HepG2 (cell line): Measurements from ENCODE around the gene HSPA1L. TPM values are rescaled to one million over a fixed set of nuclear protein-coding genes. Genes with fewer than 3 reads are reported as not detected.

ENCODE experiments used
- BCL6 ChIP-seq: IDR thresholded peaks from 2 replicates; pipeline ENCODE4 v1.6.1; 2016; ENCODE audit warnings: missing genetic modification reagents, missing compliant biosample characterization
- BRD4 ChIP-seq: sonication (generic); formaldehyde crosslinking; IDR thresholded peaks from 2 replicates; pipeline ENCODE4 v1.4.0; 2020; ENCODE audit warnings: missing genetic modification reagents
- CREM ChIP-seq, 2 experiments: sonication (generic) in 1 of 2; formaldehyde crosslinking in 1 of 2; IDR thresholded peaks; 2 replicates each; pipeline versions ENCODE4 v1.4.0 to v1.6.1; 2016 to 2020; ENCODE audit warnings: antibody characterized with exemption in 1 of 2, mild to moderate bottlenecking in 1 of 2, missing genetic modification reagents in 1 of 2
- ELF3 ChIP-seq: IDR thresholded peaks from 2 replicates; pipeline ENCODE4 v1.6.1; 2016; ENCODE audit warnings: missing genetic modification reagents, missing compliant biosample characterization
- GLI4 ChIP-seq: sonication (generic); formaldehyde crosslinking; IDR thresholded peaks from 2 replicates; pipeline ENCODE4 v1.5.1; 2020; ENCODE audit warnings: missing genetic modification reagents, mild to moderate bottlenecking, moderate library complexity, borderline replicate concordance
- HNRNPL ChIP-seq: fragments of 200-400 bp; formaldehyde crosslinking; IDR thresholded peaks from 2 replicates; pipeline ENCODE4 v1.6.1; 2017; ENCODE audit warnings: mild to moderate bottlenecking, low read depth, low read length
- HOXD1 ChIP-seq: sonication (generic); formaldehyde crosslinking; IDR thresholded peaks from 2 replicates; pipeline ENCODE4 v1.5.0; 2020; ENCODE audit warnings: missing genetic modification reagents
- IRF2 ChIP-seq: IDR thresholded peaks from 2 replicates; pipeline ENCODE4 v1.6.1; 2018; ENCODE audit warnings: missing genetic modification reagents, missing compliant biosample characterization
- KDM1A ChIP-seq: IDR thresholded peaks from 2 replicates; pipeline ENCODE4 v1.6.1; 2016; ENCODE audit warnings: missing compliant biosample characterization
- NCOA2 ChIP-seq: sonication (generic); formaldehyde crosslinking; IDR thresholded peaks from 2 replicates; pipeline ENCODE4 v1.8.0; 2022; ENCODE audit warnings: inconsistent platforms
- RNF2 ChIP-seq: fragments of 450-650 bp; conservative IDR thresholded peaks from 2 replicates; pipeline ENCODE4 v1.6.1; 2016; ENCODE audit warnings: low read depth
- SOX13 ChIP-seq, 3 experiments: fragments of 450-650 bp in 1 of 3; sonication (generic) in 1 of 3; formaldehyde crosslinking in 1 of 3; IDR thresholded peaks in 2 of 3; conservative IDR thresholded peaks in 1 of 3; 2 replicates each; pipeline versions ENCODE4 v1.5.0 to v1.6.1; 2016 to 2020; ENCODE audit warnings: antibody characterized with exemption in 1 of 3, mild to moderate bottlenecking in 1 of 3, missing compliant biosample characterization in 1 of 3, missing genetic modification reagents in 1 of 3, moderate library complexity in 1 of 3
- TP53 ChIP-seq: sonication (generic); formaldehyde crosslinking; conservative IDR thresholded peaks from 2 replicates; pipeline ENCODE4 v1.4.0; 2020; ENCODE audit warnings: missing genetic modification reagents
- ZKSCAN5 ChIP-seq: sonication (generic); formaldehyde crosslinking; IDR thresholded peaks from 2 replicates; pipeline ENCODE4 v1.5.1; 2020; ENCODE audit warnings: mild to moderate bottlenecking, missing genetic modification reagents
- ZMYM2 ChIP-seq: sonication (generic); formaldehyde crosslinking; IDR thresholded peaks from 2 replicates; pipeline ENCODE4 v1.8.0; 2022; ENCODE audit warnings: mild to moderate bottlenecking, missing genetic modification reagents
- ZNF468 ChIP-seq: sonication (generic); formaldehyde crosslinking; IDR thresholded peaks from 2 replicates; pipeline ENCODE4 v1.8.0; 2022; ENCODE audit warnings: mild to moderate bottlenecking, moderate library complexity, missing genetic modification reagents
- polyA plus RNA-seq, 8 experiments: library from polyadenylated mRNA; depleted of rRNA in 3 of 8; stranded (reverse) in 7 of 8; unstranded in 1 of 8; fragments of >200 nt; fragmentation: Illumina TruSeq in 4 of 8; extraction: Trizol in 4 of 8; gene quantifications; 2 replicates each; pipeline versions ENCODE4 v1.2.1 to v1.2.3, GENCODE V29; 2011 to 2016; ENCODE audit warnings: low read depth in 4 of 8, missing spikeins in 1 of 8, mixed read lengths in 1 of 8; ENCODE audit not compliant: insufficient read depth in 1 of 8
- total RNA-seq, 5 experiments: library from RNA; depleted of rRNA; stranded (reverse); fragments of >200 nt; fragmentation: Illumina TruSeq; extraction: Trizol; gene quantifications; 2 replicates each; pipeline ENCODE4 v1.2.3, GENCODE V29; 2016; ENCODE audit warnings: low read depth in 1 of 5
- TF ChIP-seq, protein P1 (sequence below): sonication (generic); formaldehyde crosslinking; IDR thresholded peaks from 2 replicates; pipeline ENCODE4 v1.4.0; 2020; ENCODE audit warnings: mild to moderate bottlenecking, missing genetic modification reagents
- TF ChIP-seq, protein P2 (sequence below): IDR thresholded peaks from 2 replicates; pipeline ENCODE4 v1.6.1; 2012; ENCODE audit warnings: low read depth, low read length, improper control_type of control experiment

Gene HSPA1L
- total and polyA plus RNA-seq, 2 of the 13 experiments (the other 11 are each of a cell fraction or from before 2014, with no cell fraction given) = 0.55 to 1.0 TPM

DNA sequence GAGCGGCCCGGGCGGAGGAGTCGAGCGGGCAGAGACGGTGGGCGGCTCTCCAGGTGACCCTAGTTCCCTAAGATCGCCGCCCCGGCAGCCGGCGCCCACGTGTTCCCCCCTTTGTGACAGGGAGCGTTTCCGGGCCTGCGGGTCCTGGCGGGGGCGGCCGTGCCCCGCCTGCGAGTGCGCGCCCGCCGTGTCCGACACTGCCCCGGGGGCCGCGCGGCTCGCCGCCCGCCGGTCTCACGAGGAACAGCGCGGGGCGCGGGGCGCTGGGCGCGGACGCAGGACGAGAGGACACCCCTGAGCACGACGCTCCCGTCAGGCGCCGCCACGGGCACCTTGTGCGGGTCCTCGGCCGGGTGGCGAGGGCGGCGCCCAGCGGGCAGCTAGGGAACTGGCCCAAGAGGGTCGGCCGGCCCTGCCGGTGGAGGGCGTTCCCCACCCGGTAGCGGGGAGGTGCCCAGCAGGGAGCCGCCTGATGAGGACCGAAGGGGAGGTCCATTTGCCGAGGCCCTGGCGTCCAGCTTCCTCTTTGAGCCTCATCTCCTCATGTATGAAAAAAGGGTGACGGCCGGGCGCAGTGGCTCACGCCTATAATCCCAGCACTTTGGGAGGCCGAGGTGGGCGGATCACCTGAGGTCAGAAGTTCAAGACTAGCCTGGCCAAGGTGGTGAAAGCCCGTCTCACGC is 19.3 kb downstream of the HSPA1L start, which contains the start of gene VARS1 (continued):
- TF ChIP-seq, protein P1, sequence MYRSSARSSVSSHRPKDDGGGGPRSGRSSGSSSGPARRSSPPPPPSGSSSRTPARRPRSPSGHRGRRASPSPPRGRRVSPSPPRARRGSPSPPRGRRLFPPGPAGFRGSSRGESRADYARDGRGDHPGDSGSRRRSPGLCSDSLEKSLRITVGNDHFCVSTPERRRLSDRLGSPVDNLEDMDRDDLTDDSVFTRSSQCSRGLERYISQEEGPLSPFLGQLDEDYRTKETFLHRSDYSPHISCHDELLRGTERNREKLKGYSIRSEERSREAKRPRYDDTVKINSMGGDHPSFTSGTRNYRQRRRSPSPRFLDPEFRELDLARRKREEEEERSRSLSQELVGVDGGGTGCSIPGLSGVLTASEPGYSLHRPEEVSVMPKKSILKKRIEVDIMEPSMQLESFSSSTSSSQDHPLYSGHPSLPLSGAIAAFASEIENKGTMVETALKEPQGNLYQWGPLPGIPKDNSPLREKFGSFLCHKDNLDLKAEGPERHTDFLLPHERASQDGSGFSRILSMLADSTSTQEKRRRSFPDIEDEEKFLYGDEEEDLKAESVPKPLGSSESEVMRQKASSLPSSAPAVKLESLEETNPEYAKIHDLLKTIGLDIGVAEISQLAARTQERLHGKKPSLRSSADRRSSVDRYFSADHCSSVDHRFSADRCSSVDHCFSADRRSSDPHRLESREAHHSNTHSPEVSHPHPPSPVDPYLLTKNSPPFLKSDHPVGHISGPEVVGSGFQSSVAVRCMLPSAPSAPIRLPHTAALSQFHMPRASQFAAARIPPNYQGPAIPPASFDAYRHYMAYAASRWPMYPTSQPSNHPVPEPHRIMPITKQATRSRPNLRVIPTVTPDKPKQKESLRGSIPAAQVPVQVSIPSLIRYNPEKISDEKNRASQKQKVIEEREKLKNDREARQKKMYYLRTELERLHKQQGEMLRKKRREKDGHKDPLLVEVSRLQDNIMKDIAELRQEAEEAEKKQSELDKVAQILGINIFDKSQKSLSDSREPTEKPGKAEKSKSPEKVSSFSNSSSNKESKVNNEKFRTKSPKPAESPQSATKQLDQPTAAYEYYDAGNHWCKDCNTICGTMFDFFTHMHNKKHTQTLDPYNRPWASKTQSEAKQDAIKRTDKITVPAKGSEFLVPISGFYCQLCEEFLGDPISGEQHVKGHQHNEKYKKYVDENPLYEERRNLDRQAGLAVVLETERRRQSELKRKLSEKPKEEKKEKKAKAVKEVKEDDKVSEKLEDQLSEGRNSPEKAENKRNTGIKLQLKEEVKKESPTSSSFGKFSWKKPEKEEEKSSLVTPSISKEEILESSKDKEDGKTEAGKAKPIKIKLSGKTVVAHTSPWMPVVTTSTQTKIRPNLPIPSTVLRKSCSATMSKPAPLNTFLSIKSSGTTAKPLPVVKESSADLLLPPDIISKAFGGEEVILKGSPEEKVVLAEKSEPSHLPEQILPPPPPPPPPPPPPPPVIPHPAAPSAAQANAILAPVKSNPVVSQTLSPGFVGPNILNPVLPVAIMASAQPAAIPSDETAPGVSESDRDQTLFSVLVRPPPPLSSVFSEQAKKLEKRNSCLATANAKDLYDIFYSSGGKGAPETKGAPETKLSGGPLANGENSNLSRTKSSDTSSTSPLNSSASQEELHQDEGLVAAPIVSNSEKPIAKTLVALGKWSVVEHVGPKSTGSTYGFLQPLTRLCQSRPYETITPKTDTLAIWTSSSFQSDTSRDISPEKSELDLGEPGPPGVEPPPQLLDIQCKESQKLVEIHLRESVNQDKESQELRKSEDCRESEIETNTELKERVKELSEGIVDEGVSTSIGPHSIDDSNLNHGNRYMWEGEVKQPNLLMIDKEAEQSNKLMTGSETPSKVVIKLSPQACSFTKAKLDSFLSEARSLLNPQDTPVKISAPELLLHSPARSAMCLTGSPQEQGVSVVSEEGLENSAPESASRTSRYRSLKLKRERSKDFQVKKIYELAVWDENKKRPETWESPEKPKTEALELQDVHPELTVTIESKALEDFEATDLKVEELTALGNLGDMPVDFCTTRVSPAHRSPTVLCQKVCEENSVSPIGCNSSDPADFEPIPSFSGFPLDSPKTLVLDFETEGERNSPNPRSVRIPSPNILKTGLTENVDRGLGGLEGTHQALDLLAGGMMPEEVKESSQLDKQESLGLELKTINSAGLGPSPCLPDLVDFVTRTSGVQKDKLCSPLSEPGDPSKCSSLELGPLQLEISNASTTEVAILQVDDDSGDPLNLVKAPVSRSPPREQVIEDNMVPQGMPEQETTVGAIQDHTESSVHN (CRISPR knock-in tag) = no peak
- TF ChIP-seq, protein P2, sequence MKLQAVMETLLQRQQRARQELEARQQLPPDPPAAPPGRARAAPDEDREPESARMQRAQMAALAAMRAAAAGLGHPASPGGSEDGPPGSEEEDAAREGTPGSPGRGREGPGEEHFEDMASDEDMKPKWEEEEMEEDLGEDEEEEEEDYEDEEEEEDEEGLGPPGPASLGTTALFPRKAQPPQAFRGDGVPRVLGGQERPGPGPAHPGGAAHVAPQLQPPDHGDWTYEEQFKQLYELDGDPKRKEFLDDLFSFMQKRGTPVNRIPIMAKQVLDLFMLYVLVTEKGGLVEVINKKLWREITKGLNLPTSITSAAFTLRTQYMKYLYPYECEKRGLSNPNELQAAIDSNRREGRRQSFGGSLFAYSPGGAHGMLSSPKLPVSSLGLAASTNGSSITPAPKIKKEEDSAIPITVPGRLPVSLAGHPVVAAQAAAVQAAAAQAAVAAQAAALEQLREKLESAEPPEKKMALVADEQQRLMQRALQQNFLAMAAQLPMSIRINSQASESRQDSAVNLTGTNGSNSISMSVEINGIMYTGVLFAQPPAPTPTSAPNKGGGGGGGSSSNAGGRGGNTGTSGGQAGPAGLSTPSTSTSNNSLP = peak; percentile 45; the same call in 1 of the 2 replicates
- no peak for TF ChIP-seq KDM1A (CRISPR knock-in tag)
- peak; percentile 17; the same call in 1 of the 2 replicates for TF ChIP-seq BCL6 (CRISPR knock-in tag)
- no peak for TF ChIP-seq GLI4
- TF ChIP-seq HOXD1 = peak; percentile 78
- peak; percentile 82; the same call in 1 of the 2 replicates for TF ChIP-seq ZNF468 (CRISPR knock-in tag)
- TF ChIP-seq HNRNPL = no peak
- no peak for TF ChIP-seq SOX13 (IDR thresholded peaks at IDR 0.05)
- peak in 1 of 2 experiments; percentile 34; a peak in 2 of 4 replicates for TF ChIP-seq SOX13 (CRISPR knock-in tag; conservative IDR thresholded peaks at IDR 0.05 in 1 of 2, IDR thresholded peaks at IDR 0.05 in 1 of 2)
- no peak for TF ChIP-seq CREM (IDR thresholded peaks at IDR 0.05)
- no peak for TF ChIP-seq CREM (CRISPR knock-in tag; IDR thresholded peaks at IDR 0.05)
- no peak; the same call in 1 of the 2 replicates for TF ChIP-seq BRD4 (CRISPR knock-in tag)
- TF ChIP-seq RNF2 = peak; percentile 92
- peak; percentile 93 for TF ChIP-seq ZMYM2 (CRISPR knock-in tag)
- TF ChIP-seq ZKSCAN5 (CRISPR knock-in tag) = no peak
- TF ChIP-seq IRF2 (CRISPR knock-in tag) = peak; percentile 78
- 0 out of 2 replicates have a peak, but pooled peaks have one; percentile 15 for TF ChIP-seq ELF3 (CRISPR knock-in tag)
- no peak for TF ChIP-seq TP53 (CRISPR knock-in tag)
- TF ChIP-seq NCOA2 (CRISPR knock-in tag) = no peak; the same call in 1 of the 2 replicates
